Central memory CD8-positive, alpha-beta T cell (primary cell): ENCODE measurements around the gene STXBP6.

Experiments used
- ATAC-seq: fragments of 150-1000 bp; cut with Tn5 transposase; replicated peaks from 2 replicates; pipeline ENCODE4 v1.10.0; 2022; ENCODE audit warnings: mild to moderate bottlenecking, moderate FRiP score, moderate number of reproducible peaks; ENCODE audit not compliant: poor library complexity, severe bottlenecking; ENCODE audit errors: extremely low read depth
- DNase-seq, 2 donors: peaks; one replicate each; pipeline ENCODE4 v3.0.0; 2021; ENCODE audit warnings: low spot score in 2 of 2
- H3K27ac Mint-ChIP-seq: one replicate; pipeline ENCODE4 v1.8.0; 2022; ENCODE audit warnings: low read depth, mild to moderate bottlenecking, moderate library complexity, mixed read lengths
- H3K27me3 Mint-ChIP-seq: one replicate; pipeline ENCODE4 v1.8.0; 2022; ENCODE audit warnings: mixed read lengths
- H3K36me3 Mint-ChIP-seq: one replicate; pipeline ENCODE4 v1.8.0; 2022; ENCODE audit warnings: mild to moderate bottlenecking, moderate library complexity, mixed read lengths; ENCODE audit not compliant: insufficient read depth
- H3K4me1 Mint-ChIP-seq: one replicate; pipeline ENCODE4 v1.8.0; 2022; ENCODE audit warnings: mixed read lengths
- H3K4me3 Mint-ChIP-seq: one replicate; pipeline ENCODE4 v1.8.0; 2022; ENCODE audit warnings: mild to moderate bottlenecking, moderate library complexity, mixed read lengths
- H3K9me3 Mint-ChIP-seq: one replicate; pipeline ENCODE4 v1.8.0; 2022; ENCODE audit warnings: mixed read lengths

Gene STXBP6

DNA sequence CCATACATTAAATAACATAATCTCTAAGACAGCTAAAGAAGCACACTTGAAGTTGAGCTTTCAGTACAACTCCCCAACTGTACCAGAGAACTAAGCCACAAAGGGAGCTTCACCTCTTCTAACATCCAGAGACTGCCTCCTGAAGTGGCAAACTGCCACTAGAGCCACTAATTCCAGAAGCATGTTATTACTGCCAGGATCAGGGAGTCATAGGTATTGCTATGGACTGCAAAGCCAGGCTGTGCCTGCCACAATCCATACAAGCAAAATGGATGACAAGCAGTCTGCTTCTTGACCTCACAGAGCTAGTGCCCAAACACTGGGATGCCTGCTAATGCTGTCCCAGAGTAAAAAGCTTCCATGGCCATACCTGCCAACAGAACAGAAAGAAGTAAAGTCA, 160.1 kb downstream of the STXBP6 start:
- H3K27me3 Mint-ChIP-seq = peaks cover 72% of the 10 kb centered on the region
- no peaks in the 10 kb centered on the region for H3K4me1 Mint-ChIP-seq
- DNase-seq (no peak), ATAC-seq (no peak)
- H3K27ac Mint-ChIP-seq = no peak overlapping the region
- H3K36me3 Mint-ChIP-seq = no peaks in the 10 kb centered on the region
- no peak overlapping the region for H3K4me3 Mint-ChIP-seq
- peaks cover 12% of the 10 kb centered on the region for H3K9me3 Mint-ChIP-seq

- no peak overlapping the region for H3K27ac Mint-ChIP-seq
- DNase-seq (no peak), ATAC-seq (no peak)
- peaks cover 12% of the 10 kb centered on the region for H3K9me3 Mint-ChIP-seq
- no peaks in the 10 kb centered on the region for H3K36me3 Mint-ChIP-seq
- H3K4me1 Mint-ChIP-seq = no peaks in the 10 kb centered on the region
- peaks cover 67% of the 10 kb centered on the region for H3K27me3 Mint-ChIP-seq
- no peak overlapping the region for H3K4me3 Mint-ChIP-seq
These were observed 161.4 kb downstream of the STXBP6 start for GRCh38 chr14:24888532-24888931.

GRCh38 chr14:24887623-24888304, 162.2 kb downstream of the STXBP6 start:
- Mint-ChIP-seq H3K27ac (no peak overlapping the region), H3K4me1 (no peaks in the 10 kb centered on the region), H3K27me3 (peaks cover 68% of the 10 kb centered on the region), H3K4me3 (no peak overlapping the region), H3K9me3 (peaks cover 12% of the 10 kb centered on the region), H3K36me3 (no peaks in the 10 kb centered on the region)
- ATAC-seq = no peak
- no peak for DNase-seq

GRCh38 chr14:24885410-24885913, 164.5 kb downstream of the STXBP6 start:
- ATAC-seq = no peak
- H3K4me1 Mint-ChIP-seq = no peaks in the 10 kb centered on the region
- H3K9me3 Mint-ChIP-seq = peaks cover 12% of the 10 kb centered on the region
- H3K27ac Mint-ChIP-seq = no peak overlapping the region
- H3K36me3 Mint-ChIP-seq = no peaks in the 10 kb centered on the region
- H3K4me3 Mint-ChIP-seq = no peak overlapping the region
- peaks cover 67% of the 10 kb centered on the region for H3K27me3 Mint-ChIP-seq
- DNase-seq = no peak

DNA sequence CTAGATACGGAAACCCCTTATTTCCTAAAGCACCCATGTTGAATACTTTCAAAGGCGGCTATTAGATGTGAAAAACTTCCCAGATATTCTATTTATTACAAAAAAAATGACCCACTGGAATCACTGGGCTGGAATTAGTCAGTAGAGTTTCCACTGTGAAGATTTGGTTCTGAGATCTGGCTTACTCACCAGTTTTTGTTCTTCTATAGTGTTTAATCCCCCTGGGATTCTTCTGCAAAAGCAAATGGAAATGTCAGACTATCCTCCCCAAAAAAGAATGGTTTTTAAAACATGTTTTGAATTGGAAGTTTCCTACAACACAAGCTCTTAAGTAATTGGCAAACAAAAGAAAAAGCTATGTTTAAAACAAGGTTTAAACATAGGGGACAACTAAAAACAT, 166.4 kb downstream of the STXBP6 start:
- Mint-ChIP-seq H3K9me3 (no peaks in the 10 kb centered on the region), H3K4me3 (no peak overlapping the region), H3K27ac (no peak overlapping the region), H3K36me3 (no peaks in the 10 kb centered on the region), H3K4me1 (no peaks in the 10 kb centered on the region), H3K27me3 (peaks cover 64% of the 10 kb centered on the region)
- DNase-seq = no peak
- ATAC-seq = no peak

GRCh38 chr14:24881116-24881893, 168.6 kb downstream of the STXBP6 start:
- no peak overlapping the region for H3K4me3 Mint-ChIP-seq
- no peak for DNase-seq
- peaks cover 53% of the 10 kb centered on the region for H3K27me3 Mint-ChIP-seq
- no peaks in the 10 kb centered on the region for H3K9me3 Mint-ChIP-seq
- H3K27ac Mint-ChIP-seq = no peak overlapping the region
- no peaks in the 10 kb centered on the region for H3K4me1 Mint-ChIP-seq
- ATAC-seq = no peak
- H3K36me3 Mint-ChIP-seq = no peaks in the 10 kb centered on the region

GRCh38 chr14:24880689-24881088, 169.3 kb downstream of the STXBP6 start:
- no peaks in the 10 kb centered on the region for H3K9me3 Mint-ChIP-seq
- DNase-seq (no peak), ATAC-seq (no peak)
- no peaks in the 10 kb centered on the region for H3K4me1 Mint-ChIP-seq
- no peaks in the 10 kb centered on the region for H3K36me3 Mint-ChIP-seq
- no peak overlapping the region for H3K27ac Mint-ChIP-seq
- no peak overlapping the region for H3K4me3 Mint-ChIP-seq
- peaks cover 48% of the 10 kb centered on the region for H3K27me3 Mint-ChIP-seq

DNA sequence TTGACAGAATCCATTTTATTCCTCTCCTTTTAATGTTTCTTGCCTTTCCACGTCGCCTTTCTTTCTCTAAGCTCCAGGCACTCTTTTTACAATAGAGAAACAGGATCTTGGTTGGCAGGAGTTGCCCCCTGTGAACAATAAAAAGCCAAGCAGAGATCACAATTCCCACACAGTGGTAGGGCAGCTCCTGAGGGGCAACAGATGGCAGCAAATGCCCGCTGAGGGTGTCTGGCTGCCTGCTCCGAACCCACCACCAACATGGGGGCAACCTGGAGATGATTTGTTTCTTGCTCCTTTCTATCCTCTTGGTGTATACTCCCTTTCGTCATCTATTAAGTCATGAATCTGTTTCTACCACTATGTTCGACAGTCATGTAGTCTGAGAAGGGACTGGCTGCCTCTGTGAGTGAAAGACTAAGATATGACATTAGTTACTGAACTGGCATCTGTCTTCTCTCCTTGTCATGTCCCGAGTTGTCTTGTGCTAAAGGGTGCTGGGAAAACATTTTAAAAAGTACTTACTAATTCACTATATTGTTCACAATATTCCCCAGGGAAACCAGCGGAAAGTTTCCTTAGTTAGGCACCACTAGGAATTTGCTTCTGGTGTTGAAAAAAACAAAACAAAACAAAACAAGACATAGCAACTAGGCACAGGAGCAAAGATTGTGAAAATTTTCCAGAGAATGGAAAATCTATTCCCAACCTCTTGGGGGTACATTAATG, 170.1 kb downstream of the STXBP6 start:
- Mint-ChIP-seq H3K27ac (no peak overlapping the region), H3K9me3 (no peaks in the 10 kb centered on the region), H3K4me1 (no peaks in the 10 kb centered on the region), H3K4me3 (no peak overlapping the region), H3K27me3 (peaks cover 56% of the 10 kb centered on the region), H3K36me3 (no peaks in the 10 kb centered on the region)
- no peak for DNase-seq
- ATAC-seq = no peak

DNA sequence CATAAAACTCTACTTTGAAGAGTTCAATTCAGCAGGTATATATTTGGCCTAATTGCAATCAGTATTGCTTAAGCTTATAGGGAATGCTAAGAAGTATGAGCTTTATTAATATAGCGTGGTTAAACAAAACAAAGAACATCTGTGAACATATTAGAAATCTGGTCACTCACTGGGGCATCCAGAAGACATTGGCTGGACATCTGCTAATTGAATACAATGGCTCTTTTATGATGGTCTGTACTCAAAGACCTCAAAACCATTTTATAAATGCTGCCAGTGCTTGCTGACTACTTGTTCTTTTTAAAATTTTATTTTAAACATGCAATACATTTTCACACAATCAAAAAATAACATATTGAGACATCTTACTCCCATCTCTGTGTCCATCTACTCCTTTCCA, 173.0 kb downstream of the STXBP6 start:
- H3K36me3 Mint-ChIP-seq = no peaks in the 10 kb centered on the region
- no peak for ATAC-seq

DNA sequence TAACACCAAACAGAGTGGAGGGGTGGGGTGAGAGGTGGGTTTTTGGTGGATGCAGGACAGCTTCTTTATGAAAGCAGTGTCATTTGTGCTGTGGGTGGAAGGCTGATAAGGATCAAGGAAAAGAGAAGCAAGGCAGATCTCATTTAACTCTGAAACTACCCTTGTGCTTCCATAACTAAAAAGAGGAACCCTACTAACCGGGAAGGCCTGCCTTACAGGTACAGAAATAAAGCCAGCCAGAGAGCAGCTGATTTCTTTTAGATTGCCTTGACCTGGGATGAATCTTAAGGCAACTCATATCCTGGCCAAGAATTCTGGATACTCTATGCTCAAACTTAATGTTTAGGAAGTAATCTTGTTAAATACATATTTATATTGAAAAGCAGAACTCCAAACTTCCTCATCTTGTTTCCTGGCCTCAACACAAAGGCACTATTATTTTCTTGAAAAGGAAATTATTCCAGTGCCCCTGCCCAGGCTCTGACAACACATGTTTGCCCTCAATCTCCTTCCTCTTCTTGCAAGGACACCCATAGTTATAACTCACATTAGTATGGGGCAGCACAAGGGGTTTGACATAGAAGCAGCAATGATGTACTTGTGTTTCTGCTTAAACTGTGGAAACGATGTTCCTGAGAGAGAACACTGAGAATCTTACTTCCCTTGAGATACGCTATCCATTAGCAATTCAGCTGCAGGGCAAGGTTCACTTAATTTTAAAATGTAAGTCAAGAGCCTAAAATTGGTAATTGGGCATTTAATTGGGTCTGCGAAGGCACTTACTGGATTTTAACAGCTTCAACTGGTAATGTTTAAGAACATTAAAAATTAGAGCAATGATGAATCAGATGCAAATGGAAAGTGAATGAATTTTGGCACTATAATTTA, 173.7 kb downstream of the STXBP6 start:
- H3K27ac Mint-ChIP-seq = no peak overlapping the region
- no peak for ATAC-seq
- H3K36me3 Mint-ChIP-seq = no peaks in the 10 kb centered on the region
- peaks cover 73% of the 10 kb centered on the region for H3K27me3 Mint-ChIP-seq
- no peaks in the 10 kb centered on the region for H3K4me1 Mint-ChIP-seq
- no peak for DNase-seq
- H3K4me3 Mint-ChIP-seq = no peak overlapping the region
- no peaks in the 10 kb centered on the region for H3K9me3 Mint-ChIP-seq

More for the DNA sequence above, 173.0 kb downstream of the STXBP6 start:
- Mint-ChIP-seq H3K9me3 (no peaks in the 10 kb centered on the region), H3K27ac (no peak overlapping the region), H3K4me3 (no peak overlapping the region), H3K27me3 (peaks cover 71% of the 10 kb centered on the region), H3K4me1 (no peaks in the 10 kb centered on the region)
- no peak for DNase-seq

DNA sequence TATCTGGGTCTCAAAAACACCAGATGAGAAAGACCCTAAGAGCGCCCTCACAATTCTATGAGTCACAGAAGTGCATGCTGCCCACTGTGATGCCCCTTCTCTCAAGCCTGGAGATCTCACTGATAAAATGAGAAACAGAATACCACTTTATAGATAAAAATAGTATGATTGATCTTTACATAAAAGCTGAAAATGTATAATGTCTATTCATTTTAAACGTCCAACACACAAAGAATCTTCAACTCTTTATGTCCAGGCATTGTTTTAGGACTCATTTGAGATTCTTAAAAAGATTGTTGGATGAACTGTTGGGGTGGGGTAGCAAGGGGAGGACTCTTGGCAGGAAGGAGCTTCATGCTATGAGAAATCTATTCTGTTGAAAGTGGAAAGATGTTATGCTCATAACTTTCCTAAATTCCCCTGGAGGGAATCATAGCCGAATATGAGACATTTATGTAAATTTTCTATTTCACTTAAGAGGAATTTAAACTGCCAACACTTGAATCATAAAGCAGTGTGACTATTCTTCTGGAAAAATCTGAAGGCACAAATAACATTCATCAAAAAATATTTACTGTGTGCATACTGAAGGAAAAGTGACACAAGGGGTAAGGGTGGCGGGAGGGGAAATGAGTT, 174.6 kb downstream of the STXBP6 start:
- Mint-ChIP-seq H3K36me3 (no peaks in the 10 kb centered on the region), H3K4me1 (no peaks in the 10 kb centered on the region), H3K9me3 (no peaks in the 10 kb centered on the region), H3K27ac (no peak overlapping the region), H3K27me3 (peaks cover 71% of the 10 kb centered on the region), H3K4me3 (no peak overlapping the region)
- DNase-seq = no peak
- ATAC-seq = no peak
